ENCODE data around the gene PLSCR3.

The PLSCR3 gene

DNA sequence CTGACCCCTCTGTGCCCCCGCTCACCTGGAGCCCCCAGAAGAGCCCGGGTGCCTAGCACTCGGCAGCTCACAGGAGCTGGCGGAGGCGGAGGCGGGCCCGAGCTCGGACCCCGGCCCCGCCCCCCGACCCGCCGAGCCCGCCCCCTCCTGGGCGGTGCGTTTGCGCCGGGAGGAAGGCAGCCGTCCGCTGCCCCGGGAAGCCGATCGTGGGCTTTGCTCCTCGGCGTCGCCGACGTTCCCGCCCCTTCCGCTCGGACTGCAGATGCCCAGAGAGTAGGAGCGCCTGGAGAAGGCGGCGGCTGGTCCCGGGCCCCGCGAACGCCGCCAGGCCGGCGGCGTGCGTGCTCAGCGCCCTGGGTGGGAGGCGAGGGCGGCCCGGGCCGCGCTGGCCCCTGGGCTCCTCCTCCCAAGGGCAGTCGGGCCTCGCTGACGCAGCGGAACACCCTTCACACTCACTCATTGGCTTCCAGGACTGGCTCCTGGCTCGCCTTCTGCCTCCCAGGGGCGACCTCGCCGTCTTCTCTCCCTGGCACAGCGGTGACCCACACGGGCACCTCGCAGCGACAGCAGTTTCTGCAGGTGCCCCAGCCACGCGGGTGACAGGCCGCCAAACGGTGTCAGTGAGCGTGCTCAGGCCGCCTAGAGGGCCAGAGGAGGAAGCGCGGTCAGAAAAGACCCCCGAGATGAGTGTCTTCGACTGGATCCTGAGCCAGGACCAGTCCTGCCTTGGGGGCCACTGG, at the start of gene PLSCR3:
PLSCR3 (minus strand) TSS at position 74 of the 740 bp plus-strand sequence. CDS start 415 bp downstream, outside the sequence.
- H3K4me1 ChIP-seq, result peaks cover 2% of the 10 kb centered on the region
- no peaks in the 10 kb centered on the region for H3K79me2 ChIP-seq
- no peaks in the 10 kb centered on the region for H3K36me3 ChIP-seq (ENCODE audit: control insufficient read depth, insufficient read depth, low read length)
- H3K27ac ChIP-seq, result peak within 1 kb of the TSS; percentile 88
- H3K4me2 ChIP-seq (ENCODE audit: low read length), result peak within 1 kb of the TSS; percentile 94
- TF ChIP-seq CTCF (IDR thresholded peaks at IDR 0.05), result peak; percentile 3
- no peaks in the 10 kb centered on the region for H3K9me3 ChIP-seq (ENCODE audit: control insufficient read depth, low read length)
- H3K9ac ChIP-seq, result peak within 1 kb of the TSS; percentile 55
- peak within 1 kb of the TSS; percentile 87 for H2AFZ ChIP-seq
- no peaks in the 10 kb centered on the region for H3K27me3 ChIP-seq (ENCODE audit: control insufficient read depth, insufficient read depth, low read length)
- peak within 1 kb of the TSS; percentile 89 for H3K4me3 ChIP-seq (ENCODE audit: low read depth, low read length)

GRCh38 chr17:7443499-7444485, 49.5 kb upstream of the PLSCR3 start:
- H3K4me1 ChIP-seq, result peaks cover 12% of the 10 kb centered on the region
- peak overlapping the region; percentile 92 for H3K4me2 ChIP-seq (ENCODE audit: low read length)
- H3K4me3 ChIP-seq (ENCODE audit: low read depth, low read length), result peak overlapping the region; percentile 78
- TF ChIP-seq CTCF (IDR thresholded peaks at IDR 0.05), result no peak
- H3K27ac ChIP-seq, result no peak overlapping the region
- no peak overlapping the region for H2AFZ ChIP-seq
- no peaks in the 10 kb centered on the region for H3K27me3 ChIP-seq (ENCODE audit: control insufficient read depth, insufficient read depth, low read length)
- no peak overlapping the region for H3K9ac ChIP-seq
- no peaks in the 10 kb centered on the region for H3K36me3 ChIP-seq (ENCODE audit: control insufficient read depth, insufficient read depth, low read length)
- H3K79me2 ChIP-seq, result no peaks in the 10 kb centered on the region
- H3K9me3 ChIP-seq (ENCODE audit: control insufficient read depth, low read length), result no peaks in the 10 kb centered on the region

GRCh38 chr17:7442142-7442541, 47.8 kb upstream of the PLSCR3 start:
- no peaks in the 10 kb centered on the region for H3K79me2 ChIP-seq
- no peaks in the 10 kb centered on the region for H3K36me3 ChIP-seq (ENCODE audit: control insufficient read depth, insufficient read depth, low read length)
- no peak overlapping the region for H3K9ac ChIP-seq
- peaks cover 12% of the 10 kb centered on the region for H3K4me1 ChIP-seq
- H2AFZ ChIP-seq, result no peak overlapping the region
- no peak for TF ChIP-seq CTCF (IDR thresholded peaks at IDR 0.05)
- no peak overlapping the region for H3K4me2 ChIP-seq (ENCODE audit: low read length)
- H3K9me3 ChIP-seq (ENCODE audit: control insufficient read depth, low read length), result no peaks in the 10 kb centered on the region
- no peaks in the 10 kb centered on the region for H3K27me3 ChIP-seq (ENCODE audit: control insufficient read depth, insufficient read depth, low read length)
- no peak overlapping the region for H3K4me3 ChIP-seq (ENCODE audit: low read depth, low read length)
- H3K27ac ChIP-seq, result no peak overlapping the region

- peak overlapping the region; percentile 13 for H3K27ac ChIP-seq
- no peaks in the 10 kb centered on the region for H3K36me3 ChIP-seq (ENCODE audit: control insufficient read depth, insufficient read depth, low read length)
- peak overlapping the region; percentile 99 for H3K4me2 ChIP-seq (ENCODE audit: low read length)
- H3K4me1 ChIP-seq, result peaks cover 12% of the 10 kb centered on the region
- H3K4me3 ChIP-seq (ENCODE audit: low read depth, low read length), result peak overlapping the region; percentile 76
- TF ChIP-seq CTCF (IDR thresholded peaks at IDR 0.05), result no peak
- H2AFZ ChIP-seq, result peak overlapping the region; percentile 88
- H3K9me3 ChIP-seq (ENCODE audit: control insufficient read depth, low read length), result no peaks in the 10 kb centered on the region
- H3K79me2 ChIP-seq, result no peaks in the 10 kb centered on the region
- H3K27me3 ChIP-seq (ENCODE audit: control insufficient read depth, insufficient read depth, low read length), result no peaks in the 10 kb centered on the region
- H3K9ac ChIP-seq, result no peak overlapping the region
Measured at GRCh38 chr17:7441266-7441665, 46.9 kb upstream of the PLSCR3 start.

Data from parathyroid adenoma (tissue), 2 donors.